Hindlimb muscle (tissue), 1 donor: ENCODE measurements around the gene SMG1. TPM values are rescaled to one million over a fixed set of nuclear protein-coding genes. Genes with fewer than 3 reads are reported as not detected.

Source experiments
- DNase-seq: peaks from one replicate; pipeline ENCODE4 v3.0.0-alpha.2; 2013
- polyA plus RNA-seq: library from polyadenylated mRNA; unstranded; fragments of 120-200 nt; gene quantifications from one replicate; pipeline ENCODE4 v1.2.1, GENCODE V29; 2013; ENCODE audit not compliant: insufficient read length

Gene SMG1
- polyA plus RNA-seq, 1 donor: 48.5 TPM

GRCh38 chr16:18842565-18842964, 83.6 kb downstream of the SMG1 start:
- DNase-seq: no peak

- DNase-seq: no peak
These were observed 84.2 kb downstream of the SMG1 start for GRCh38 chr16:18841833-18842525.

- DNase-seq: no peak
These were observed 86.7 kb downstream of the SMG1 start for GRCh38 chr16:18839555-18839954.

- no peak for DNase-seq
These were observed 89.5 kb downstream of the SMG1 start for GRCh38 chr16:18836702-18837101.

- DNase-seq: no peak
These were observed 91.3 kb downstream of the SMG1 start for GRCh38 chr16:18834864-18835263.

GRCh38 chr16:18833707-18834505, 92.3 kb downstream of the SMG1 start:
- DNase-seq: no peak

GRCh38 chr16:18832613-18833012, 93.6 kb downstream of the SMG1 start:
- no peak for DNase-seq

GRCh38 chr16:18832006-18832405, 94.2 kb downstream of the SMG1 start:
- no peak for DNase-seq

GRCh38 chr16:18829251-18829650, 97.0 kb downstream of the SMG1 start:
- DNase-seq: no peak

GRCh38 chr16:18827890-18828289, 98.3 kb downstream of the SMG1 start:
- no peak for DNase-seq

GRCh38 chr16:18816286-18816685, 109.9 kb downstream of the SMG1 start:
- no peak for DNase-seq

GRCh38 chr16:18811925-18812324, 114.3 kb downstream of the SMG1 start:
- DNase-seq: no peak

- no peak for DNase-seq
These were observed 117.0 kb downstream of the SMG1 start for GRCh38 chr16:18809165-18809564.

- no peak for DNase-seq
These were observed 120.9 kb downstream of the SMG1 start for GRCh38 chr16:18805257-18805773.

GRCh38 chr16:18804540-18804939, 121.7 kb downstream of the SMG1 start:
- DNase-seq: no peak

- DNase-seq: no peak
These were observed 122.4 kb downstream of the SMG1 start for GRCh38 chr16:18803569-18804462.

GRCh38 chr16:18802767-18803343, 123.4 kb downstream of the SMG1 start:
- DNase-seq: no peak

GRCh38 chr16:18801145-18801972, 124.8 kb downstream of the SMG1 start, which contains the start of gene ARL6IP1:
ARL6IP1 (minus strand) TSS chr16:18801549; CDS start chr16:18801466, 83 bp downstream.
- DNase-seq: peak; percentile 100

GRCh38 chr16:18800775-18801144, 125.4 kb downstream of the SMG1 start:
- peak; percentile 14 for DNase-seq

GRCh38 chr16:18800293-18800692, 125.9 kb downstream of the SMG1 start:
- DNase-seq: no peak

GRCh38 chr16:18799500-18799899, 126.7 kb downstream of the SMG1 start:
- DNase-seq: no peak
